ENCODE data around the gene WWTR1.

The WWTR1 gene

DNA sequence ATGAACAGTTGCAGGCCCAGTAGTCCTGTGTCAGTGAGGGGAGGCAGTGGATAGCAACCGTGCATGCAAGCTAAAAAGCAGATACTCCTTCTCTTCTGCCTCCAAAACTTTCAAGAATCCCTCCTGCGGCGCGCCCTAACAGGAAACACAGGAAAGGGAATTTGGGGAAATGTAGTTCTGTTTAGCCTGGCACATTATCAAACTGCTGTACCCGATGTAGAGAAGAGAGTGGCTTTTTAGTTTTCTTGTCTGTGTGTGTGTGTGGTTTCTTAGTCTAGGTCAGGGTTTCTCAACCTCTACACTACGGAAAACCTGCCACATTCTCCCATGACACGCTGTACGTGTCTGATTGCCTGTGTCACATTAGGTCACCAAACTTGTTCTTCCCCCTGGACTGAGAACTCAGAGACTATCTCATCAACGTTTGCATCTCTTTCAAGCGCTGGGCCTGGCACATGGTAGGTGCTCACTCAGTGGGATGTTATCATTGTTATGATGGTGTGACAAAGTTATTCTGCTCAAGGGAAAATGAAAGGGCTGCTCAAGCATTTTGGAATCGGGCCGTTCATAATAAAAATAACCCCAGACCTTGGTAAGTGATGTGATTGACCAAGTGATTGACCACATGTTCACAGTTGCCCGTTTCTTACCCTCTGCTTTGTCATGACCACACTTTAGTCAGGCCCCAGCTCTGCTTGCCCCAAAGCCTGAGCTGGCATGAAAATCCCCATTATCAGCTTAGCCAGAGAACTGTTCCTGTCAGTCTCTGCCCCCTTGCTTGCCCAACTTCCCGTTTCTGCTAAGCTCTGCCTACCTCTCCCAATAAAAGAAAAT is 150.1 kb downstream of the WWTR1 start:
- no peak for TF ChIP-seq FOXP2 (optimal IDR thresholded peaks at IDR 0.05; ENCODE audit: borderline replicate concordance, extremely low read depth, extremely low read length, insufficient read depth)
- TF ChIP-seq, protein P1, sequence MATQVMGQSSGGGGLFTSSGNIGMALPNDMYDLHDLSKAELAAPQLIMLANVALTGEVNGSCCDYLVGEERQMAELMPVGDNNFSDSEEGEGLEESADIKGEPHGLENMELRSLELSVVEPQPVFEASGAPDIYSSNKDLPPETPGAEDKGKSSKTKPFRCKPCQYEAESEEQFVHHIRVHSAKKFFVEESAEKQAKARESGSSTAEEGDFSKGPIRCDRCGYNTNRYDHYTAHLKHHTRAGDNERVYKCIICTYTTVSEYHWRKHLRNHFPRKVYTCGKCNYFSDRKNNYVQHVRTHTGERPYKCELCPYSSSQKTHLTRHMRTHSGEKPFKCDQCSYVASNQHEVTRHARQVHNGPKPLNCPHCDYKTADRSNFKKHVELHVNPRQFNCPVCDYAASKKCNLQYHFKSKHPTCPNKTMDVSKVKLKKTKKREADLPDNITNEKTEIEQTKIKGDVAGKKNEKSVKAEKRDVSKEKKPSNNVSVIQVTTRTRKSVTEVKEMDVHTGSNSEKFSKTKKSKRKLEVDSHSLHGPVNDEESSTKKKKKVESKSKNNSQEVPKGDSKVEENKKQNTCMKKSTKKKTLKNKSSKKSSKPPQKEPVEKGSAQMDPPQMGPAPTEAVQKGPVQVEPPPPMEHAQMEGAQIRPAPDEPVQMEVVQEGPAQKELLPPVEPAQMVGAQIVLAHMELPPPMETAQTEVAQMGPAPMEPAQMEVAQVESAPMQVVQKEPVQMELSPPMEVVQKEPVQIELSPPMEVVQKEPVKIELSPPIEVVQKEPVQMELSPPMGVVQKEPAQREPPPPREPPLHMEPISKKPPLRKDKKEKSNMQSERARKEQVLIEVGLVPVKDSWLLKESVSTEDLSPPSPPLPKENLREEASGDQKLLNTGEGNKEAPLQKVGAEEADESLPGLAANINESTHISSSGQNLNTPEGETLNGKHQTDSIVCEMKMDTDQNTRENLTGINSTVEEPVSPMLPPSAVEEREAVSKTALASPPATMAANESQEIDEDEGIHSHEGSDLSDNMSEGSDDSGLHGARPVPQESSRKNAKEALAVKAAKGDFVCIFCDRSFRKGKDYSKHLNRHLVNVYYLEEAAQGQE (IDR thresholded peaks at IDR 0.05; ENCODE audit: insufficient read depth in 1 of 2, low read depth in 2 of 2, low read length in 2 of 2): no peak
- TF ChIP-seq POLR2AphosphoS5 (IDR thresholded peaks at IDR 0.05; ENCODE audit: low read depth, low read length): no peak
- TF ChIP-seq TAF1 (IDR thresholded peaks at IDR 0.05; ENCODE audit: borderline replicate concordance, insufficient read depth, low read length): no peak
- TF ChIP-seq SIN3A (IDR thresholded peaks at IDR 0.05; ENCODE audit: borderline replicate concordance, insufficient read depth, low read length): no peak

DNA sequence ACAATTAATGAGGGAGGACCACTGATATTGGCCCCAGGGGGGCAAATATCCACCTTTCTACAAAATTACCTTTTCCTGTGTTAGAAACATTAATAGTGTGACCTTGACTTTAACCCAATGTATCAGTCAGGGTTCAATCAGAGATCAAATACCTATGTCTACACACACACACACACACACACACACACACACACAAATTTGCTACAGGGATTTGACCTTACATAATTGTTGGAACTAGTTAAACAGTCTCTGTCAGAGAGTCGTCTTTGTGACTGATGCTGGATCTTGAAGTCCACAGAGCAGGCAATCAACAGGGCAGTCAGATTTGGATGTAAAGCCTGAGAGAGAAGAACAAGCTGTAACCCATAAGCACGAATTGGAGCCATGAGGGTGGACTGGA is 150.9 kb downstream of the WWTR1 start:
- TF ChIP-seq POLR2AphosphoS5 (IDR thresholded peaks at IDR 0.05; ENCODE audit: low read depth, low read length): no peak
- no peak for TF ChIP-seq SIN3A (IDR thresholded peaks at IDR 0.05; ENCODE audit: borderline replicate concordance, insufficient read depth, low read length)
- no peak for TF ChIP-seq TAF1 (IDR thresholded peaks at IDR 0.05; ENCODE audit: borderline replicate concordance, insufficient read depth, low read length)

DNA sequence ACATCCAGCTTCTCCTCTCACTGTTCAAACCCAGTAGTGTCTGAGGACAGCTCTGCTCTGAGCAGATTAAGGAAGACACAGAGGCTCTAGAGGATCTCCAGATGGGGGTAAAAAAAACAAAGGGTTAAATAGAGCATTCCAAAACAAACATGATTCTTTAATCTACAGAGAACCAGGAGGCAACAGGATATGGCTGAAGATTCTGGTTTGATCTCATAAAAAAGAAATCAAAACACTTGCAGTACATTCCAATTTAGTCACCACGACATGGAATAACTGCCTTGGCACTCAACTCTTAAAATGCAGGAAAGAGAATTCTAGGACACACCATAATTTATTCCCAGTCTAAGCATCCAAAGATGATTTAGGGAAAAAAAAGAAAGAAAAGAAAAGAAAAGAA is 151.3 kb downstream of the WWTR1 start:
- TF ChIP-seq FOXP2 (optimal IDR thresholded peaks at IDR 0.05; ENCODE audit: borderline replicate concordance, extremely low read depth, extremely low read length, insufficient read depth) (no peak), TAF1 (IDR thresholded peaks at IDR 0.05; ENCODE audit: borderline replicate concordance, insufficient read depth, low read length) (no peak), POLR2AphosphoS5 (IDR thresholded peaks at IDR 0.05; ENCODE audit: low read depth, low read length) (no peak), SIN3A (IDR thresholded peaks at IDR 0.05; ENCODE audit: borderline replicate concordance, insufficient read depth, low read length) (no peak)
- TF ChIP-seq, protein P1 (IDR thresholded peaks at IDR 0.05; ENCODE audit: insufficient read depth in 1 of 2, low read depth in 2 of 2, low read length in 2 of 2): no peak

DNA sequence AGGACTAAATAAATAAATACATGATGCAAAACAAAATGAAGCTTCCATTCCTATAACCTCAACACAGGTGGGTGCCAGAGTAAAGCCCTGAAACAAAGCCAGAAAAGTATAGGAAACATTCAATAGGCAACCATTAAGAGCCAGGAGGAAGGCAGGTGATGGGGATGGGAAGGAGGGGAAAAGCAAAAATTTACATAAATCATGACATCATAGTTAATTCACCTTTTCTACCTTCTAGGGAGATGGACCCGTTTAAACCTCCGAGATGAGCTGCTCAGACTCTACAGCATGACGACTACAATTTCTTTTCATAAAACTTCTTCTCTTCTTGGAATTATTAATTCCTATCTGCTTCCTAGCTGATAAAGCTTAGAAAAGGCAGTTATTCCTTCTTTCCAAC is 155.4 kb downstream of the WWTR1 start:
- TF ChIP-seq TAF1 (IDR thresholded peaks at IDR 0.05; ENCODE audit: borderline replicate concordance, insufficient read depth, low read length): no peak
- TF ChIP-seq SIN3A (IDR thresholded peaks at IDR 0.05; ENCODE audit: borderline replicate concordance, insufficient read depth, low read length): no peak

DNA sequence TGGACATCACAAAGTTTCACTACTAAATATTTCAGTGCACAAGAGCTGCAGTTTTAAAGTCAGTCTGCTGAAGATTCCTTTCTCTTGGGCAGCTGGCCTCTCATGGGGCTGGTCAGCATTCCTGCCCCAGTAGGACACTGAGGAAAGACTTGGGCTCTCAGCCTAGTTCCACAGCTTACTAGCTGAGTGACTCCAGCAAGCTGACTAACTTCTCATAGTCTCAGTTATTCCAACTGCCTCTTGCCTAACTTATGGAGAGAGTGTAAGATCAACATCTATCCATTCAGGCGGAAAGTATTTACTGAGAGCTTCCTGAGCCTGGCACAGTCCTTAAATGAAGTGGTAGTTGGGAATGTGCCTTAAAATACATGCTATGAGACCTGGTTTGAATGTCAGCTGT is 156.3 kb downstream of the WWTR1 start:
- TF ChIP-seq SIN3A (IDR thresholded peaks at IDR 0.05; ENCODE audit: borderline replicate concordance, insufficient read depth, low read length) (no peak), POLR2AphosphoS5 (IDR thresholded peaks at IDR 0.05; ENCODE audit: low read depth, low read length) (no peak), TAF1 (IDR thresholded peaks at IDR 0.05; ENCODE audit: borderline replicate concordance, insufficient read depth, low read length) (no peak)
- TF ChIP-seq, protein P1 (IDR thresholded peaks at IDR 0.05; ENCODE audit: insufficient read depth in 1 of 2, low read depth in 2 of 2, low read length in 2 of 2): no peak

DNA sequence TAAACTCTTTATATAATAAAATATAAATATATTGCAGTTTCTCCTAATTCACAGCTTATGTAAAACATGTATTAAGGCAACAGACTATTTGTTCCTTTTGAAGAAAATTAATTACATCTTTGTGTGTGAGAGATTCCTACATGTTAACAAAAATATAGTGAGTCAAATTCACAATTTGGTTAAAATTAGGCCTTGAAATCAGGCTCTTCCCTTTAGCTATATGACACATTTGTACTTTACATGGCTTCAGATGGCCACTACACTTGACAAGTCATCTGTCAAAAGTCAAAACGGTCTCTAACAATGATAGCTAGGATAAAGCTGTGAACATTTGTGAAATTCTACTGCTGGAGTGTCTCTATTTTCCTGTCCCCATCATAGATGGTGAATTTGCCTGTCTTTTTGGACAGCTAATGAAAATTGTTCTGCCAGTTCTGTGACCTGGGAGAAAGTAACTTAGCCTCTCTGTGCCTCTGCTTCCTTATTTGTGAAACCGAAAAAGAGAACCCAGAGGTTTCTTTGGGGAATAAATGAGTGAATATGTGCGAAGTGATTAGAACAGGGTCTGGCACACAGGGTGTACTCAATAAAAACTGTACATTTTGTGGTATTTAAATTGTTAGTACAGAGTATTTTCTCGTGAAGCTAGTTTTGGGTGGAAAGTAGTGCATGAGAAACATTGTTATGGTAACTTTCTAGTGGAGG is 159.7 kb downstream of the WWTR1 start:
- no peak for TF ChIP-seq SIN3A (IDR thresholded peaks at IDR 0.05; ENCODE audit: borderline replicate concordance, insufficient read depth, low read length)
- TF ChIP-seq POLR2AphosphoS5 (IDR thresholded peaks at IDR 0.05; ENCODE audit: low read depth, low read length): no peak
- no peak for TF ChIP-seq TAF1 (IDR thresholded peaks at IDR 0.05; ENCODE audit: borderline replicate concordance, insufficient read depth, low read length)
- TF ChIP-seq, protein P1 (IDR thresholded peaks at IDR 0.05; ENCODE audit: insufficient read depth in 1 of 2, low read depth in 2 of 2, low read length in 2 of 2): no peak
- TF ChIP-seq FOXP2 (optimal IDR thresholded peaks at IDR 0.05; ENCODE audit: borderline replicate concordance, extremely low read depth, extremely low read length, insufficient read depth): no peak

All from PFSK-1 (cell line).